Stimulated activated CD8-positive, alpha-beta memory T cell treated with anti-CD3 and anti-CD28 coated beads, Interleukin-4, amount 100 ng/mL, for 24 hours (primary cell): ENCODE measurements around the gene PSMD4.

Experiments
- DNase-seq: peaks from one replicate; pipeline ENCODE4 v3.0.0-alpha.2; 2020; ENCODE audit warnings: low read depth

The PSMD4 gene

GRCh38 chr1:151309811-151310323, 55.3 kb downstream of the PSMD4 start:
- DNase-seq, result no peak

- DNase-seq, result no peak
Observed at GRCh38 chr1:151311011-151311410, 56.5 kb downstream of the PSMD4 start.

DNA sequence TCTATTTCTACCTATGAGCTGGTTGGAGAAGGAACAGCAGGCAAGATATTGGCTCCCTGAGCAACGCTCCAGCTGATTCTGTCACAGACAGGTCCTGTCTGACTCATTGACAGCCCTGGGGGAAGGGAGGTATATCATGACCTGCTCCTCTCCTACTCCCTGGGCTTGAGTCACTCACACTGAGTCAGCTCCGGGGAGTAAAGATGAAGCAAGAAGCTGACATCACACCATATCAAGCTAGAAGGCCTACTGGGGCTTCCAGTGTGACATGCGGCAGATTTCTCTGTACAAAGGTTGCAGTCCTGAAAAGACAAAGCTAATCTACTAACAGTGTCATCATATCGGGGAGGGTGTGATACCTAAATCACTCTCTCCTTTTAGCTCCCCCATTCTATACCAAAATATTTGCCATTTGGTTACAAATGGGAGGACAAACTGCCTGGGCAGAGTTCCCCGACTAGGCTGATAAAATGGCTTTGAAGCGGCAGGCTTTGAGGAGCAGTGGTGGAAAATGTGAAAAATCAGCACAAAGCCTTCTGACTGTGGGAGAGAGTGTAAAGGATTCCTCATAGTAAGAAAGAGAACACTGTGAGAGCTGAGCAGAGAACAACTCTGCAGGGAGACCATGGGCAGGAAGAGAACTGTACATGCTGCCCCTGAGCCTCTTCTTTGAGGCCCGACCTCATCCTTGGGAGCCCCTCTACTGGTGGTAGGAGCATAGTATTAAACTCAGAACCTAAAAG, 57.2 kb downstream of the PSMD4 start:
- DNase-seq, result peak; percentile 74

GRCh38 chr1:151312411-151312810, 57.9 kb downstream of the PSMD4 start:
- DNase-seq, result no peak

GRCh38 chr1:151312826-151313225, 58.3 kb downstream of the PSMD4 start:
- DNase-seq, result no peak

- DNase-seq, result no peak
Observed at GRCh38 chr1:151313501-151313900, 59.0 kb downstream of the PSMD4 start.

GRCh38 chr1:151314137-151314875, 59.8 kb downstream of the PSMD4 start:
- no peak for DNase-seq

- DNase-seq, result no peak
Observed at GRCh38 chr1:151315565-151316235, 61.2 kb downstream of the PSMD4 start.
